Hematopoietic multipotent progenitor cell treated with erythropoietin and hydrocortisone succinate and interleukin-3 and kit ligand, for 6 days (in vitro differentiated cells): ENCODE data around the gene DDX50.
"Not testable (repeated sequence)": the region's sequence is repeated elsewhere in the genome, so short reads cannot be mapped to it uniquely, and the experiment has no call there.

ENCODE experiments used
- DNase-seq: peaks from one replicate; pipeline ENCODE4 v3.0.0-alpha.2; 2015

DDX50 gene

DNA sequence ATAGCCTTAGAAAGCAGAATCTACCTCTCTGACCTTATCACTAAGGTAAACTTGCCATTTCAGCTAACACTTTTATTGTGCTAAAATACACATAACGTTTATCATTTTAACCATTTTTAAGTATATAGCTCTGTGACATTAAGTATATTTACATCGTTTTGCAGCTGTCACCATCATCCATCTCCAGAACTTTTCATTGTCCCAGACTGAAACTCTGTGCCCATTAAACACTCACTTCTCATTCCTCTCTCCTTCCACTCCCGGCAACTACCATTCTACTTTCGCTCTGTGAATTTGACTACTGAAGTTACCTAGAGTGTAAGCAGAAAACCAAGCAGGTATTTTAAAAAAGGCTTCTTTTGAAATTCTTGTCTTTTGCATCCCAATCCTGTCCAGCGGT, 1.3 kb downstream of the DDX50 start:
- DNase-seq: peak; percentile 6

DNA sequence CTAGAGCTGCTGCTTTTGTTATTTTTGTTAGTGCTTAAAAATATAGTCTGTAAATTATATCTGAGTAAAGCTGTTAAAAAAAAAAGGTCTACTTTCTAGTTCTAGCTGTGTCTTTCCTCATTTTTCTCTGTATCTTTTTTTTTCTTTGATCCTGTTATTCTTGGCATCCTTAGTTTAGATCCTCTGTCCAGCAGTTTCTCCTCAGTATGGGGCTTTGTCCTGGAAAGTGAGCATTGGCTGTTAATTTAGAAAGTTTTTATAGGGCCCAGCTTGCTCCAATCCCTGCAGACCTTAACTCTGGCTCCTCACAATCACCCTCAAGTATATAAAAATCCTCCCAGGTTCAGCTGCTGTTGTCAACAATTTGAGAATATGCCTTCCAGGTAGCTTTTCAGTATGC, 23.5 kb downstream of the DDX50 start:
- no peak for DNase-seq

DNA sequence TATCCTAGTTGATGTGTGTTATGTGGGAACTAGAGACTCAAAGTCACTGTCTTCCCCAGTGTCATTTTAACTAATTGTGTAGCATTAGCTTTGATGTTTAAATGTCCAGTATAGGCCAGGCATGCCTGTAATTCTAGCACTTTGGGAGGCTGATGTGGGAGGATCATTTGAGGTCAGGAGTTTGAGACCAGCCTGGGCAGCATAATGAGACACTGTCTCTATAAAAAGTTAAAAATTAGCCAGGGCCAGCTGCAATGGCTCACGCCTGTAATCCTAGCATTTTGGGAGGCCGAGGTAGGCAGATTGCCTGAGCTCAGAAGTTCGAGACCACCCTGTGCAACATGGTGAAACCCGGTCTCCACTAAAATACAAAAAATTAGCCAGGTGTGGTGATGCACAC, 24.4 kb downstream of the DDX50 start:
- DNase-seq: no peak

DNA sequence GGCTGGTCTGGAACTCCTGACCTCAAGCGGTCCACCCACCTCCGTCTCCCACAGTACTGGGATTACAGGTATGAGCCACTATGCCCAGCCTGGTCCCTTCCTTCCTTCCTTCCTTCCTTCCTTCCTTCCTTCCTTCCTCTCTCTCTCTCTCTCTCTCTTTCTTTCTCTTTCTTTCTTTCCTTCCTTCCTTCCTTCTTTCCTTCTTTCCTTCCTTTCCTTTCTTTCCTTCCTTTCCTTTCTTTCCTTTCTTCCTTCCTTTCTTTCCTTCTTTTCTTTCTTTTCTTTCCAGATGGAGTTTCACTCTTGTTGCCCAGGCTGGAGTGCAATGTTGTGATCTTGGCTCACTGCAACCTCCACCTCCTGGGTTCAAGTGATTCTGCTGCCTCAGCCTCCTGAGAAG, 28.0 kb downstream of the DDX50 start:
- DNase-seq: not testable (repeated sequence)

DNA sequence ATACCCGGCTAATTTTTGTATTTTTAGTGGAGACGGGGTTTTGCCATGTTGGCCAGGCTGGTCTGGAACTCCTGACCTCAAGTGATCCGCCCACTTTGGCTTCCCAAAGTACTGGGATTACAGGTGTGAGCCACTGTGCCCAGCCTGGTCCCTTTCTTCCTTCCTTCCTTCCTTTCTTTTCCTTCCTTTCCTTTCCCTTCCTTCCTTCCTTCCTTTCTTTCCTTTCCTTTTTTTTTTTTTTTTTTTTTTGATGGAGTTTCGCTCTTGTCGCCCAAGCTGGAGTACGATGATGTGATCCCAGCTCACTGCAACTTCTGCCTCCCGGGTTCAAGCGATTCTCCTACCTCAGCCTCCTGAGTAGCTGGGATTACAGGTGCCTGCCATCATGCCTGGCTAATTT, 28.8 kb downstream of the DDX50 start:
- DNase-seq: not testable (repeated sequence)

DNA sequence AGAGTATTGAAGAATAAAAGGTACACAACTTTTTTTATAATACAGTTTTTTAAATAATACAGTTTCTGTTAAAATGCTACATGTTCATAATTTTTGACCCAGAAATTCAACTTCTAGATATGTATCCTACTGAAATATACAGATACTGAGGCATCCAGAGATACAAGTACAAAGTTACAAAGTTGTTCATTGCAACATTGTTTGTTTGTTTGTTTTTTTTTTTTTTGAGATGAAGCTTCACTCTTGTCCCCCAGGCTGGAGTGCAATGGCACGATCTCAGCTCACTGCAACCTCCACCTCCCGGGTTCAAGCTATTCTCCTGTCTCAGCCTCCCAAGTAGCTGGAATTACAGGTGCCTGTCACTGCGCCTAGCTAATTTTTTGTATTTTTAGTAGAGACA, 31.7 kb downstream of the DDX50 start:
- not testable (repeated sequence) for DNase-seq

DNA sequence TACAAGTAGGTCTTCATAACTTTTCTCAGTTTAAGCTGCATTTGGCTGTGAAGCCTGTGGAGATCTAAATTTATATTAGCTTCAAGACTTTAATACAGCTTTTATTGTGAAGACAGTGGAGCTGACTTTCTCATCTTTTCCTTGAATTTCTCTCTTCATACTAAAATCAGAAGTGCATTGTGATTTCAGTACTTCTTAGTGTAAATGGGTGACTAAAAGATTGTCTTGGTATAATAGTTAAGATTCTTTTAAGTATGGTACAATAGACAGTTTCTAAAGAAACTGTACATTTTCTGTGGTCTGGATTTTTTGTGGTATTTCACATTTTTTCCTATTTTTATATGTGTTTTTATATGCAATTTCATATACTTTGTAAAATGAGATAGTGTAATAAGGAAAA, 33.9 kb downstream of the DDX50 start:
- DNase-seq: no peak

DNA sequence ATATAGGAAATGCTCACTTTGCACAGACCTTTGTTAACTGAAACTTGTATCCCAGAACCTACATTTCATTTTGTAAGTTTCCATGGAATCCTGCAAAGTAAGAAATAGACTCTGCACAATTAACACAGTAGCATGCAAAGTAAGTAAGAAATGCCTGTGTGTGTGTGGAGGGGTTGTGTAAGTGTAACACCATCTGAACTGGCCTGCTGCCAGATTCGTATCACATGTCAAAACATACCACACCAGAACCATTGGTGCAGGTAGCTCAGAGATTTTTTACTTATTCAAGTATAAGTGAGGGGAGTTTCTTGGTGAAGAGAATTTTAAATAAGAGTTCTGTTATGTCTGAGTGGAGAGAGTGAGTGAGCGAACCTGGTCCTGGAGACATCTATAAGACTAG, 37.0 kb downstream of the DDX50 start:
- DNase-seq: peak; percentile 33

DNA sequence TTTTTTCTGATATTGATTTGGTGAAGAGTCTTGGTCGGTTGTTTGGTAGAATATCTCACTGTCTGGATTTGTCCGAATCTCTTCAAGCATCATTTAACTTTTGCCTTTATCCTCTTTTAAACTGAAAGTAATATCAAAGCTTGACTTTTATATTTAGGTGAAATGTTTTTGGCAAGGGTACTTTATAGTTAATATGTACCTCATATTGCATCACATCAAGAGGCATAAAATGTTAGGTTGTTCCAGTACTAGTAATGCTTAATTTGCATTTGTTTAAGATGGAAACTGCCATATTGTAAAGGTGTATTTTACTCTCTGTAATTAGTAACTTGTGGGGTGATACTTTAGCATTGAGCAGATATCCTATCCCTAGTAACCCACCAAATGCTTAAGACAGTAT, 37.8 kb downstream of the DDX50 start:
- DNase-seq: no peak

DNA sequence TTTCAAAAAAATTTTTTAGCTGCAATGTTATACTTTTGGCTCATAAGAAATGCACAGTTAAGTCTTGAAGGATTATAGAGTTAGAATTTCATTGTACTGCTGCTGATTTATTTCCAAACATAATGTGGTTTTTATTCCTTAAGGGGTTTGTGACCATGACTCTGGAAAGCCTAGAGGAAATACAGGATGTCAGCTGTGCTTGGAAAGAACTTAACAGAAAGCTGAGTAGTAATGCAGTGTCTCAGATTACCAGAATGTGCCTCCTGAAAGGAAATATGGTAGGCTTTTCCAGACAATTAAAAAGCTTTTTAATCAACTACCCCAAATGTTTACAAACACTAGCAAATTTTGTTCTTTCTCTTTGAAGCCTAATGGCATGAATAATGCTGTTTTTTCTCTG, 39.8 kb downstream of the DDX50 start:
- not testable (repeated sequence) for DNase-seq

DNA sequence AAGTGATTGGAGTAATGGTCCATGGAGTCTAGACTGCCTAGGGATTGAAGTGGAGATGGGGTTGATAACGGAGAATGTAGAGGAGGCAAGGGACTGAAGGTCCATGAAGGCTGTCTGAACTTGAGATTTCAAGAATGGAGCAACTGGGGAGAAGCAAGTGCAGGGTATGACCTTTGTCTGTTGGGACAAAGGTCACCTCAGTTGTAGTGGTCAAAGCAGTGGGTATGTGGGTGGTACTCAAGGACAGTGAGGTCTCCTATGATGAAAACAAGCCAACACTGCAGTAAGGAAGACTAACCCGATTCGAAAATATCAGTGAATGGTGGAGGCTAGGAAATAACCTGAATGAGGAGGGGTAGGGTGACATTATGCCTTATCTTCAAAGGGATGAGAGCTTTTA, 49.5 kb downstream of the DDX50 start:
- no peak for DNase-seq

DNA sequence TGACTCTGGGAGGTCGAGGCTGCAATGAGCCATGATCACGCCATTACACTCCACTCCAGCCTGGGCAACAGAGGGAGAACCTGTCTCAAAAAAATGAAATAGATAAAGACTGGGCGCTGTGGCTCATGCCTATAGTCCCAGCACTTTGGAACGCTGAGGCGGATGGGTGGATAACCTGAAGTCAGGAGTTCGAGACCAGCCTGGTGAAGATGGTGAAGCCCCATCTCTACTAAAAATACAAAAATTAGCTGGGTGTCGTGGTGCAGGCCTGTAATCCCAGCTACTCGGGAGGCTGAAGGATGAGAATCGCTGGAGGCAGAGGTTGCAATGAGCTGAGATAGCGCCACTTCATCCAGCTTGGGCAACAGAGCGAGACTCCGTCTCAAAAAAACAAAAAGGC, 53.8 kb downstream of the DDX50 start:
- no peak for DNase-seq

DNA sequence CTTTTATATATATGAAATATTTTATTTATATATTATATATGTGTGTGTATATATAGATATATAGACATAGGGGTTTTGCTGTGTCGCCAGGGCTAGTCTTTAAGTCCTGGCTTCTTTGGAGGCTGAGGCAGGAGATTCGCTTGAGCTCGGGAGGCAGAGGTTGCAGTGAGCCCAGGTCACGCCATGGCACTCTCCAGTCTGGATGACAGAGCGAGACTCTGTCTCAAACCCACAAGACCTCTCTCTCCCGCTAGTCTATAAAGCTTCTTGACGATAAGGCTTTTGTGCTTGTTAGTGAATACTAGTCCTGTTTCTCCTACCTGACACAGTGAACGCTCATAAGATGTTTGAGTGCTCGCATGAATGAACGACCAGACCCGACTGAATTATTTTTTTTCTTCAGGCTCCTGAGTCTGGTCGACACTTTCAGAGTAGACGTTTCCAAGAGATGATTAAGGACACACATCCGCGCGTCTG, 54.3 kb downstream of the DDX50 start:
- no peak for DNase-seq

DNA sequence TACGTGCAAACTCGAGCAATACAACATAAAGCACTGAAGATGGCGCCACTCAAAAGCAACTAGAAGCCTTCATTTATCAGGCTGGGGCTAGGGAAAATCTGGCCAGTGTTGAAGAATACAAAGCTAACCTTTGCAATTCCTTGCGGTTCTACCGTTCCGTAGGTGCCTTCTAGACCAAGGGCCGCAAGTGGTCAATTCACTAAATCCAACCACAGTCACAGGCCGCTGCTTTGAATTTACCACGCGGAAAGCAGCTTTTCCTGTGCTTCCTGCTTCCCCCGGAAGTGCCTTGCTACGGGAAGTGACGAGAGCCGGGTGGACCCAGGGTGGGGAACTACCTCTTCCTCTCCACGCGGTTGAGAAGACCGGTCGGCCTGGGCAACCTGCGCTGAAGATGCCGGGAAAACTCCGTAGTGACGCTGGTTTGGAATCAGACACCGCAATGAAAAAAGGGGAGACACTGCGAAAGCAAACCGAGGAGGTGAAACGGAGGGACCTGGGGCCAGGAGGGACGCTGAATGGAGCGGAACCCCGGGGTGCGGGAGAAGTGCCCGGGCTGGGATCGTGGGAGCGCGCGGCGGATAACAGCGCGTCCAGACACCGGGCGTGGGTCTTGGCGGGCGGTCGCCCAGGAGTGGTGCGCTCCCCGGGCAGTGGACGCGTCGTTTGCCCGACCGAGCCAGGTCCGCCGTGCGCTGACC, 54.9 kb downstream of the DDX50 start, which contains the start of gene DDX21:
DDX21 (plus strand) TSS at position 339 of the 701 bp plus-strand sequence; CDS start at position 395, 56 bp downstream.
- DNase-seq: peak; percentile 98

DNA sequence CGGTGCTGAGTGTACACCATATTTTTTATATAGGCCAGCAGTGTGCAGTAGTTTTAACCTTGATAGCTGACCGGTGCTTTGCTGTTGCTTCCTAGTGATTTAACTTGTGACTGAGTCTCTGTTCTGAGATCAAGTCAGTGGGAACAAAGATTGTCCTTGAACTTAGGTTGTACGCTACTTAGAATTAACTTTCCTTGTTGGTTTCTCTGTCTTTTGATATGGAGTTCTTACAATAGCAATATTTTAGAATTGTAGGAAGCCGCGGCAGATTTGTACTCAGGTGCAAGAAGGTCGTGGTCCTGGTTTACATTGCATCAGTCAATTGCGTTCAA, 56.1 kb downstream of the DDX50 start:
- DNase-seq: no peak

DNA sequence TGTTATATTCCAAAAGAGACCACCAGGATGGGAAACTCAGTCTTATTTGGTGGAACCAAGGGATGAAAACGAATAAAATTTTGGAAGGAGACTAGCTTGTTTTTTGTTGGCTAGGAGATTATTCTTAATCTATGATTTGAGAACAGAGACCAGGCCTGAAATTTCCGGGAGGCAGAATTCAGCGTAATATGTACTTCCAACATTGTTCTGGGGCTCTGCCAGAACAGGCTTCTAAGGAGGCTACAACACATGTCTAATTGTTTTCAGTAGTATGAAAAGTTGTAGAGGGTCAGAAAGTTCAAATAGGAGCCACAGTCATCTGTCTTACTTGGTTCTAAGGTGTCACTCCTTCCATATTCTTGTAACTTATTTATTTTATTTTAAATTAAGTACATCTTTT, 56.5 kb downstream of the DDX50 start:
- no peak for DNase-seq

DNA sequence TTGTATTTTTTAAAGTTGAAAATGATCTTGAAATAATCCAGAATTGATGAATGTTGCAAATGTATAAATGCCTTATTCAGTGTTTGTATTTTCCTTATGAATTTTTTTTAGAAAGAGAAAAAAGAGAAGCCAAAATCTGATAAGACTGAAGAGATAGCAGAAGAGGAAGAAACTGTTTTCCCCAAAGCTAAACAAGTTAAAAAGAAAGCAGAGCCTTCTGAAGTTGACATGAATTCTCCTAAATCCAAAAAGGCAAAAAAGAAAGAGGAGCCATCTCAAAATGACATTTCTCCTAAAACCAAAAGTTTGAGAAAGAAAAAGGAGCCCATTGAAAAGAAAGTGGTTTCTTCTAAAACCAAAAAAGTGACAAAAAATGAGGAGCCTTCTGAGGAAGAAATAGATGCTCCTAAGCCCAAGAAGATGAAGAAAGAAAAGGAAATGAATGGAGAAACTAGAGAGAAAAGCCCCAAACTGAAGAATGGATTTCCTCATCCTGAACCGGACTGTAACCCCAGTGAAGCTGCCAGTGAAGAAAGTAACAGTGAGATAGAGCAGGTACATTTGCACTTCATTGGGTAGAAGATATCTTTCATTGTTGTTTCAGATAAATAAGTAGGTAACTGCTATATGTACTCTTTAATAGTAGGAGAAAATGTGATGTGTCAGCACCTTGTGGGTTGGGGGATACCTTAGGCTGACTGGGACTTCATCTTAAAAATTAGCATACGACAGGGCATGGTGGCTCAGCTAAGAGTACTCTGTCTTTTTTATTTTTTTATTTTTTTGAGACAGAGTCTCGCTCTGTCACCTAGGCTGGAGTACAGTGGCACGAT, 58.8 kb downstream of the DDX50 start:
- DNase-seq: no peak

DNA sequence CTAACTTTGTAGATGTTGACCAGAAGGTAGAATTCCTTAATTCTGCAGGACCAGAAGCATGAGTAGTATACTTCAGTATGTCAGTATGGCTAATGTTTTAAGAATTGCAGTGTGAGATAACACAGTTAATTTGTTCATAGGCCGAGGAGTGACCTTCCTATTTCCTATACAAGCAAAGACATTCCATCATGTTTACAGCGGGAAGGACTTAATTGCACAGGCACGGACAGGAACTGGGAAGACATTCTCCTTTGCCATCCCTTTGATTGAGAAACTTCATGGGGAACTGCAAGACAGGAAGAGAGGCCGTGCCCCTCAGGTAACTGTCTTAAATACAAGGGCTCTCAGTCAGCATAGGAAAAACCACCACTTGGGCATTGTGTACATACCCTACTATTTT, 62.0 kb downstream of the DDX50 start:
- no peak for DNase-seq

DNA sequence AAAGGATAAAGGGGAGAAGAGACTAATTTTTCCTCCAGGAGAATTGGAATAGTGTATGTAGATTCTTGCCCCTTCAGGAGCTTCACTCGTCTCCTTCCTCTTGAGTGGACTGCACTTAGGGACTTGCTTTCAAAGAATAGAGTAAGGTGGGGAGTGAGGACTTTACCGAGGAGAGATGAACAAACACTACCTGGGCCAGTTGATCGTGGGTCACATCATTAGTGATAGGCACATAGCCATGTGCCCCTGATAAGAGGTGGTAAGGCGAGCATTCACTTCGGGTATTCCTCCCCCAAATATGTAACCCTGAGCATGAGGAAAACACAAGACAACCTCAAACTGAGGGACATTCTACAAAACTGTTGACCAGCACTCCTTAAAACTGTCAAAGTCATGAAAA, 72.9 kb downstream of the DDX50 start:
- no peak for DNase-seq

DNA sequence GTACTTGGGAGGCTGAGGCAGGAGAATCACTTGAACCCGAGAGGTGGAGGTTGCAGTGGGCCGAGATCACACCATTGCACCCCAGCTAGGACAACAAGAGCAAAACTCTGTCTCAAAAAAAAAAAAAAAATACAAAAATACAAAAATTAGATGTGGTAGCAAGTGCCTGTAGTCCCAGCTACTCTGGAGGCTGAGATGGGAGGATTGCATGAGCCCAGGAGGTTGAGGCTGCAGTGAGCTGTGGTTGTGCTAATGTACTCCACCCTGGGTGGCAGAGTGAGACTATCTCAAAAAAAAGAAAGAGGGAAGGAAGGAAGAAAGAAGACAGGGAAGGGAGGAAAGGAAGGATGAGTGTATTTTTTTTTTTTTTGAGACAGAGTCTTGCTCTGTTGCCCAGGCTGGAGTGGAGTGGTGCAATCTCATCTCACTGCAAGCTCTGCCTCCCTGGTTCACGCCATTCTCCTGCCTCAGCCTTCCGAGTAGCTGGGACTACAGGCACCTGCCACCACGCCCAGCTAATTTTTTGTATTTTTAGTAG, 74.9 kb downstream of the DDX50 start:
- not testable (repeated sequence) for DNase-seq

DNA sequence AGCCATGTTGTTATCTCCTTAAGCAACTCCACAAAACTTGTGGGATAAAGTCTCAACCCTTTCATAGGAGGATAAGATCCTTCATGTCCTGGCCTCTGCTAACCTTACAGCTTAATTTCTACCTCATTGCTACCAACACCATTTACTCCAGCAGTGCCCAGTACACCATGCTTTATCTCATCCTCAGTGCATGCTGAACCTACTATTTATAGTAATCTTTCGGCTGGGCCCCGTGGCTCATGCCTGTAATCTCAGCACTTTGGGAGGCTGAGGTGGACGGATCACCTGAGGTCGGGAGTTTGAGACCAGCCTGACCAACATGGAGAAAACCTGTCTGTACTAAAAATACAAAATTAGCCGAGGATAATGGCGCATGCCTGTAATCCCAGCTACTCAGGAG, 78.6 kb downstream of the DDX50 start:
- DNase-seq: not testable (repeated sequence)

DNA sequence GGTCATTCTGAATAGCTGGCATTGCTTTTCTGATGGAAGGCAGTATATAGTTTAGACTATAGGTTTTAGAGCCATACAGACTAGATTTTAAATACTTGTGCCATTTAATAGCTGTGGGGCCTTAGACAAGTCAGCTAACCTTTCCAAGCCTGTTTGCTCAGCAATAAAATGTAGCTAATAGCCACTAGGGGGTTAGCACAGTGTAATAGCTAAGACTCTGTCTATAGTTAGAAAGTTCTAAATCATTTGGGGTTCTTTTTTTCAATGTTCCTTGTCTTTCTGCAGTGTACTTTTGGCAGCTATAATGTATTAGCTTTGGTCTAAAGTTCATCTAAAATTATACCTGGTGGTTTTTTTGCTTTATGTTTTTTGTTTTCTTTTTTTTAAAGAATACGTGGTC, 80.0 kb downstream of the DDX50 start:
- peak; percentile 62 for DNase-seq

DNA sequence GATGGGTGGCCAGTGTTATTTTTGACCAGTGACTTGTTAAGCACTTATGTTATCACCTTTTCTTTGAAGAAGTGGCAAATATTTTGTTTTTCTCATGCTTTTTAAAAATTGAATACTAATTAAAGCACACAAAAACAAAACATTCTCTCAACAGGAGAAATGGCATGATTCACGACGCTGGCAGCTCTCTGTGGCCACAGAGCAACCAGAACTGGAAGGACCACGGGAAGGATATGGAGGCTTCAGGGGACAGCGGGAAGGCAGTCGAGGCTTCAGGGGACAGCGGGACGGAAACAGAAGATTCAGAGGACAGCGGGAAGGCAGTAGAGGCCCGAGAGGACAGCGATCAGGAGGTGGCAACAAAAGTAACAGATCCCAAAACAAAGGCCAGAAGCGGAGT, 81.3 kb downstream of the DDX50 start:
- no peak for DNase-seq

DNA sequence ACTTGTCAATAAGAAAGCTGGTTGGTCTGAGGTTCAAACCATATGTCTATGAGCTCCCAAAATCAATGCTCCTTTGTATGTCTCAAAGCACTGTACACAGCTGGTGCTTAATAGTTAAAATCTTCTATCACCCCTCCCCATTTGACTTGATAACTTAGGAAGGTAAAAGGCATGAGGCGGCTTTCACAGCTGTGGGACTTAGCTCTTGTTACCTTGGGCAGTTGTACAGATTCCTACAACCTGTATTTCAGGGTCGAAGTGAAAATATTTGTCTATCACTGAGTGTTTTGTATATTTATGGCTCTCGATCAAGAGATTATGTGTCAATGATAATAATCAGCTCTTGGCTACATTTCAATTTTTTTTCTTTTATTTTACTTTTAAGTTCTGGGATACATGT, 86.5 kb downstream of the DDX50 start:
- DNase-seq: no peak
